Endothelial cell of umbilical vein (primary cell): ENCODE results near the gene CCNJL. TPM values are rescaled to one million over a fixed set of nuclear protein-coding genes. Genes with fewer than 3 reads are reported as not detected.

Experiments
- BruUV-seq: library from RNA; stranded (reverse); fragments of 400-500 nt; replicated peaks from 2 replicates; lab custom pipeline; 2021; lab: Mats Ljungman, UMichigan
- CTCF ChIA-PET: fragments of 300-600, 350-600 bp; sonication (Branson Sonifier 250); formaldehyde crosslinking; loops from one replicate; lab custom pipeline; 2021; ENCODE audit warnings: antibody characterized with exemption, inconsistent platforms; lab: Charles Lee
- POLR2A ChIA-PET: fragments of 300-600, 350-600 bp; sonication (Branson Sonifier 250); formaldehyde crosslinking; loops from one replicate; lab custom pipeline; 2021; ENCODE audit warnings: antibody characterized with exemption, inconsistent platforms; lab: Charles Lee
- DNase-seq: peaks from one replicate; pipeline ENCODE4 v3.0.0-alpha.2; 2011; ENCODE audit warnings: low read depth, low spot score
- FAIRE-seq: peaks from 2 replicates; lab custom pipeline; 2011; peaks lifted over from hg19 to GRCh38; lab: Jason Lieb, UNC
- H2AFZ ChIP-seq: 2 replicates; pipeline ENCODE4 v1.6.0; 2012; ENCODE audit warnings: low read depth, low read length, control low read depth, inconsistent platforms
- H3K27ac ChIP-seq: 2 replicates; pipeline ENCODE4 v1.5.1; 2011; ENCODE audit warnings: low read depth, mild to moderate bottlenecking, control low read depth, low read length, moderate library complexity; ENCODE audit not compliant: insufficient read depth
- H3K27me3 ChIP-seq, 2 experiments: 2 replicates each; pipeline versions ENCODE4 v1.6.0 to v1.6.1; 2011; ENCODE audit warnings: low read length in 2 of 2, mixed read lengths in 1 of 2; ENCODE audit not compliant: control insufficient read depth in 2 of 2, insufficient read depth in 2 of 2
- H3K36me3 ChIP-seq, 2 experiments: 2 replicates in 1 of 2; 3 replicates in 1 of 2; pipeline ENCODE4 v1.5.1; 2011; ENCODE audit warnings: low read length in 2 of 2, mild to moderate bottlenecking in 1 of 2, moderate library complexity in 1 of 2; ENCODE audit not compliant: control insufficient read depth in 2 of 2, insufficient read depth in 2 of 2; ENCODE audit errors: extremely low read depth in 1 of 2
- H3K4me1 ChIP-seq: 3 replicates; pipeline ENCODE4 v1.5.1; 2011; ENCODE audit warnings: mild to moderate bottlenecking, low read length; ENCODE audit not compliant: control insufficient read depth, insufficient read depth; ENCODE audit errors: extremely low read depth
- H3K4me2 ChIP-seq: 2 replicates; pipeline ENCODE4 v1.6.1; 2011; ENCODE audit warnings: low read length, control low read depth, mixed read lengths; ENCODE audit not compliant: insufficient read depth
- H3K4me3 ChIP-seq, 3 experiments: fragments of 200-600 bp in 1 of 3; sonication (generic), shearing (Covaris generic) in 1 of 3; replicated peaks in 1 of 3; 2 replicates each; pipeline ENCODE4 v1.5.1; 2011 to 2016; ENCODE audit warnings: control low read depth in 3 of 3, low read length in 3 of 3, mild to moderate bottlenecking in 2 of 3, inconsistent platforms in 1 of 3, low read depth in 1 of 3, moderate library complexity in 1 of 3; ENCODE audit not compliant: insufficient read depth in 1 of 3
- H3K79me2 ChIP-seq: 2 replicates; pipeline ENCODE4 v1.6.0; 2012; ENCODE audit warnings: low read length, inconsistent platforms; ENCODE audit not compliant: control insufficient read depth, insufficient read depth
- H3K9ac ChIP-seq: replicated peaks from 2 replicates; pipeline ENCODE3; 2011; ENCODE audit warnings: low read length, control low read depth; ENCODE audit not compliant: insufficient read depth; ENCODE audit errors: extremely low read depth
- H3K9me1 ChIP-seq: replicated peaks from 3 replicates; pipeline ENCODE4 v1.6.0; 2011; ENCODE audit warnings: mild to moderate bottlenecking, low read length; ENCODE audit not compliant: control insufficient read depth, insufficient read depth; ENCODE audit errors: extremely low read depth
- H3K9me3 ChIP-seq: replicated peaks from 2 replicates; pipeline ENCODE4 v1.5.1; 2012; ENCODE audit warnings: low read length, inconsistent platforms; ENCODE audit not compliant: control insufficient read depth, insufficient read depth
- H4K20me1 ChIP-seq: replicated peaks from 2 replicates; pipeline ENCODE3; 2011; ENCODE audit warnings: mild to moderate bottlenecking, low read length; ENCODE audit not compliant: control insufficient read depth, insufficient read depth; ENCODE audit errors: extremely low read depth
- CTCF ChIP-seq, 2 donors: IDR thresholded peaks; 1 replicate in 1 of 2; 2 replicates in 1 of 2; pipeline ENCODE4 v1.5.1; 2011; ENCODE audit warnings: low read length in 2 of 2, mild to moderate bottlenecking in 2 of 2, moderate library complexity in 2 of 2, control low read depth in 1 of 2, inconsistent platforms in 1 of 2, low read depth in 1 of 2; ENCODE audit not compliant: insufficient read depth in 1 of 2; ENCODE audit errors: extremely low read depth in 1 of 2
- EZH2 ChIP-seq: IDR thresholded peaks from 2 replicates; pipeline ENCODE4 v1.6.1; 2012; ENCODE audit warnings: borderline replicate concordance, low read depth, mild to moderate bottlenecking, moderate library complexity, low read length, inconsistent platforms; ENCODE audit not compliant: severe bottlenecking
- FOS ChIP-seq: IDR thresholded peaks from 2 replicates; pipeline ENCODE4 v1.6.1; 2011; ENCODE audit warnings: mild to moderate bottlenecking, low read length, moderate library complexity, borderline replicate concordance; ENCODE audit not compliant: insufficient read depth
- GATA2 ChIP-seq: IDR thresholded peaks from 2 replicates; pipeline ENCODE4 v1.7.0; 2011; ENCODE audit warnings: low read depth, mild to moderate bottlenecking, moderate library complexity, mixed read lengths, low read length; ENCODE audit not compliant: insufficient read length, insufficient read depth
- MYC ChIP-seq: IDR thresholded peaks from one replicate; pipeline ENCODE4 v1.6.1; 2011; ENCODE audit warnings: mild to moderate bottlenecking, low read depth, low read length
- dilution Hi-C: fragments of 300-500 bp; cut with MboI; formaldehyde crosslinking; loops from one replicate; pipeline ENCODE4 v1.15.0; 2019; ENCODE audit warnings: low sequenced_read_pairs; ENCODE audit not compliant: extremely low pct_ligation_motif_present
- intact Hi-C: fragments of 100-400 bp; cut with micrococcal nuclease; formaldehyde crosslinking; loops from one replicate; pipeline ENCODE4 v1.10.0; 2022
- polyA plus RNA-seq, 4 experiments: library from polyadenylated mRNA; depleted of rRNA in 3 of 4; stranded (reverse) in 3 of 4; unstranded in 1 of 4; fragments of >200 nt; gene quantifications; 2 replicates each; pipeline versions ENCODE4 v1.2.1 to v1.2.3, GENCODE V29; 2011 to 2012; ENCODE audit warnings: missing spikeins in 1 of 4
- total RNA-seq: library from RNA; stranded (reverse); gene quantifications from 2 replicates; pipeline ENCODE4 v1.2.3, GENCODE V29; 2021

Gene CCNJL
- total and polyA plus RNA-seq, 2 donors (not counting 3 experiments of a cell fraction or from before 2014, with no cell fraction given): 20.0 to 21.3 TPM

GRCh38 chr5:160245506-160246086 lies 66.8 kb downstream of the CCNJL start:
- no peaks in the 10 kb centered on the region for H3K27me3 ChIP-seq
- H3K36me3 ChIP-seq: no peaks in the 10 kb centered on the region
- no peak overlapping the region for H3K27ac ChIP-seq
- no peaks in the 10 kb centered on the region for H3K4me1 ChIP-seq
- no peak for DNase-seq
- BruUV-seq: no TSS peak
- intact Hi-C loops: no loop called here
- no peaks in the 10 kb centered on the region for H3K9me1 ChIP-seq
- dilution Hi-C loops: no loop called here
- H3K9me3 ChIP-seq: no peaks in the 10 kb centered on the region
- no peak for FAIRE-seq
- no peaks in the 10 kb centered on the region for H3K79me2 ChIP-seq
- H4K20me1 ChIP-seq: no peaks in the 10 kb centered on the region
- no peak overlapping the region for H3K4me2 ChIP-seq
- ChIA-PET CTCF (interaction anchor here (0.6 to 7.5 kb wide), 7 partner anchors 10 to 224 kb away, joined by 3 to 87 read pairs (median 5); no protein-coding TSS in a partner anchor), POLR2A (interaction anchor here (0.7 kb wide), 1 partner anchor 26 kb away, joined by 3 read pairs; no protein-coding TSS in a partner anchor)
- H3K4me3 ChIP-seq: no peak overlapping the region
- no peak overlapping the region for H3K9ac ChIP-seq
- TF ChIP-seq CTCF (IDR thresholded peaks at IDR 0.05; ENCODE audit: extremely low read depth in 1 of 2, insufficient read depth in 1 of 2, low read depth in 1 of 2, low read length in 2 of 2) (no peak), EZH2 (no peak), FOS (no peak)
- no peak overlapping the region for H2AFZ ChIP-seq

GRCh38 chr5:160242145-160242544 lies 70.2 kb downstream of the CCNJL start:
- no peak overlapping the region for H3K4me2 ChIP-seq
- no peak overlapping the region for H3K9ac ChIP-seq
- H3K27ac ChIP-seq: no peak overlapping the region
- intact Hi-C loops: no loop called here
- H3K27me3 ChIP-seq: no peaks in the 10 kb centered on the region
- DNase-seq: no peak
- H3K36me3 ChIP-seq: no peaks in the 10 kb centered on the region
- CTCF ChIA-PET: interaction anchor here (0.6 to 7.5 kb wide), 11 partner anchors 10 to 220 kb away, joined by 3 to 87 read pairs (median 4); partner anchors contain the start of gene SLU7
- no peak for FAIRE-seq
- POLR2A ChIA-PET: interaction anchor here (0.6 kb wide), 1 partner anchor 173 kb away, joined by 4 read pairs; no protein-coding TSS in a partner anchor
- no peak overlapping the region for H2AFZ ChIP-seq
- H3K9me1 ChIP-seq: no peaks in the 10 kb centered on the region
- H4K20me1 ChIP-seq: no peaks in the 10 kb centered on the region
- BruUV-seq: no TSS peak
- dilution Hi-C loops: no loop called here
- H3K9me3 ChIP-seq: no peaks in the 10 kb centered on the region
- TF ChIP-seq GATA2 (no peak), MYC (no peak)
- no peaks in the 10 kb centered on the region for H3K4me1 ChIP-seq
- H3K79me2 ChIP-seq: no peaks in the 10 kb centered on the region
- H3K4me3 ChIP-seq: no peak overlapping the region
